GM18502 (cell line): ENCODE data around the gene ACRBP.

Experiments used
- ATAC-seq: cut with Tn5 transposase; IDR thresholded peaks from one replicate; pipeline ENCODE4 v1.9.1; 2021; ENCODE audit warnings: mild to moderate bottlenecking; ENCODE audit not compliant: unreplicated experiment, poor library complexity

ACRBP gene

GRCh38 chr12:6650832-6651231 is 3.6 kb upstream of the ACRBP start:
- no peak for ATAC-seq

DNA sequence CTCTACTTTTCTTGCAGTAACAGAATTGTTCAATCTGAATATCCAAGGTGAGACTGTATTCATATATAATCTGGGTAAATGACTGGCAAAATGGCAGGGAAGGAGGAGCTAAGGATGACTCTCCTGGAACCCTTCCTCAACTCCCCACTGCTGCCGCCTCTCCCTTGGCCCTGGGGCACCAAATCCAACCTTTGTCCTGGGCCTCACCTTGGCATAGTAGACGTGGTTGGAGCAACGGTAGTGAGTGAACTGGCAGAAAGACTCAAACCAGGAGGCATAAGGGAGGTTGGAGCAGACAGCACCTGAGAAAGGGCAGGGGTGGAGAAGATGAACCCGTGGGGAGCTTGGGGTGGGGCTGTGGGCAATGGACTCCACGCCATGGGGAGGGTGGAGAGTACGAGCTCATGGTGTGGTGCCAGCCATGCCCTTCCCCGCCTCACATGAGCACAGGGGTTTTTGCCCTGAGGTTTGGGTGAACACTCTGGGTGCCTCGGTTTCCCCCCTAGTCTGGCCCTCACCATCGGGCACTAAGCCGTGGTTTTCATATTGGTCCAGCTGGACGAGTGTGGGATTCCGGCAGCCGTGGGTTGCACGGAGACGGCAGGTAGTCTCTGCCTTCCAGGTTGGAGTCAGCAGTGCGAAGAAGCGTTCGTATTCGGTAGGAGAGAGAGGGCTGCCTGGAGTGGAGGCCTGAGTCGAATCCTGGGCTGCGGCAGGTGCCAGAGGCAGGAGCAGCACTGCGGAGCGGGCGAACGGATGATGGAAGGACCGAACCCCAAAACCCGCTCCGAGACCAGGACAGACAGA is 753 bp downstream of the ACRBP start:
- no peak for ATAC-seq

GRCh38 chr12:6644903-6645302 is 2.3 kb downstream of the ACRBP start:
- no peak for ATAC-seq

- no peak for ATAC-seq
Observed at GRCh38 chr12:6644257-6644596, 3.0 kb downstream of the ACRBP start.

DNA sequence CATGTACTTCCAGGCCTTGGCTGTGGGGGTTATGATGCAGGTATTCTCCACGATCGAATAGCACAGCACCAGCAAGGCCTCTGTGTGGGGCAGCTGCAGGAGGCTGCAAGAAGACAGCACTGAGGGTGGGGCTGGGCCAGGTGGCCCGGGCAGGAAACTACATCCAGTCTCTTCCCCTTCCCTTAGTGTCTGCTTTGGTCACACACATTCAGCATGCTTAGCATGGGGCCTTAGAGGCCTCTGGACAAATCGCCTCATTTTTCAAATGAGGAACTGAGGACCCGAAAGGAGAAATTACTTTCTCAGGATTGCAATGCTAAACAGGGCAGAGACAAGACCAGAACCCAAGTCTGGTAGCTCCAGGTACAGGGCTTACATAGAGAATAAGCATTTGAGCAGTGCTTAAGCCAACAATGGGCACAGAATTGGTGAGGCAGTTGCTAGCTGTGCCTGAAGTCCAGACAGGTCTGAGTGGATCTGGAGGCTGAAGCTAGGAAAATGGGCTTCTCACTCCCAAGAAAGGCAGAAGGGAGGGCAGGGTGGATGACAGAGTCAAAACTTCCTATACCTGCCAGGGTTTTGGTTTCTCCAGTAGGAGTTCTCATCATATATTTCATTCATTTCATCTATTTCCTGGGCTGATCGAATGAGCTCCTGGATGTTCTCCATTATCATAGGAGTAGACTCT is 3.5 kb downstream of the ACRBP start:
- ATAC-seq: no peak

- no peak for ATAC-seq
Observed at GRCh38 chr12:6641131-6641530, 6.1 kb downstream of the ACRBP start.

DNA sequence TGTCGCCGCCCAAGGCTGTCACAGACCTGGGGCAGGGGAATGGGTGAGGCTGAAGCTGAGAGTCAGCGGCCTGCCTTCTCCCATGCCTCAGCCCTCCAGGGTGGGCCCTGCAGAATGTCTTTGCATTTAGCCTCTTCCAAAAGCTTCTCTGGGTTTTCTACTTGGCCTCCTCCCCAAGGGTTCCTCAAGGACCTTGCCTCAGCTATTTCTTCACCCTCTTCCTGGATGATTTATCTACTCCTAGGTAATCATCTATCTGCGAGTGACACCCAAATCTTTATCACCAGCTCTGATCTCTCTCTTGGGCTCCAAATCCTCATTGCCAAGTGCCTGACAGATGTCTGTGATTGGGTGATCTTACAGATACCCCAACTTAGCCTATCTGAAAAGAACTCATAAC is 6.7 kb downstream of the ACRBP start:
- ATAC-seq: no peak

GRCh38 chr12:6639151-6639801 is 8.0 kb downstream of the ACRBP start:
- no peak for ATAC-seq

DNA sequence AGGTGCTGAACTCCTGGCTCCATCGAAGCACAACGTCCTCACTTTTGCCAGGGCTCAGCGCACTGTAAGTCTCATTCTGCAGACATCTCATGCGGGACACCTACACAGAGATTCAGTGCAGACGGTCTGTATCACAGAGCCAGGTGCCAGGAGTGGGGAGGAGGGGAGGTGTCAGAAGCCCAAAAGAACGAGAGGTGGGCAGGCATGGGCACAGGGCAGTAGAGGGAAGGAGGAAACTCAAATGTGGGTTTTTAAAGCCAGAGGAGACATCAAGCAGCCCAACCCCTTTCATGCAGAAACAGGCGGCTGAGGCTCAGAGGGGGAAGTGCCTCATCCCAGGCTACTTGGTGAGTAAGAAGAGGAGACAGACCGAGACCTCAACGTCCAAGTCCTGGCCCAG is 8.9 kb downstream of the ACRBP start:
- no peak for ATAC-seq

DNA sequence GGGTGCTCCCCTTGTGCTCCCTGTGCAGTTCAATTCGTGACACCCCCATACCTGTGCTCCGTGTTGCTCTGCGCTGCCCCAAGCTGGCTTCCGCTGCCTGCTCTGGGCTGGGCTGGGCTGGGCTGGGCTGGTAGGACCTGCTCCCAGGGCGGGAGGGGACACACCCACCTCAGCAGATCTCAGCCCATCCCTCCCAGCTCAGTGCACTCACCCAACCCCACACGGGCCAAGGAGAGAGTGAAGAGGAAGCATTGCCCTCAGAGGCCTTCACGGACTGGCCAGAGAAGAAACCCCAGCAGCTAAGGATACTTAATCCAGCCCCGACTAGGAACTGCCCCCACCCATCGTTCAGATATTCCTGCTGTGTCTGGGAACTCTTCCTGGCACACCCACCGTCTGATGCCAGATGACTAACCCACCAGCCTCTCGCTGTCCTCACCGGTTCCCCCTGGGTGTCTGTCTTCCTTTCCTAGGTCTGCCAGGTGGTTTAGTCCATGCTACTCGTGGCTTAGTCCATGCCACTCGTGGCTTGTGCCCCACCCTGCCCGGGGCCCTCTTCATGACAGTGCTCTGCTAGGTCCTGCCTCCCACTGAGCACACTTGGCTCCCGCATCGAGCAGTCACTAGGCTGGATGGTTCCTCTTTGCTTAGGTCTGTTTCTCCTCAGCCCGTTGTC is 11.2 kb downstream of the ACRBP start, which contains the start of gene LPAR5:
Gene LPAR5, minus strand, starts transcription at position 104 of the 676 bp plus-strand sequence. CDS start 14,711 bp downstream, outside the sequence.
- peak; percentile 41 for ATAC-seq

DNA sequence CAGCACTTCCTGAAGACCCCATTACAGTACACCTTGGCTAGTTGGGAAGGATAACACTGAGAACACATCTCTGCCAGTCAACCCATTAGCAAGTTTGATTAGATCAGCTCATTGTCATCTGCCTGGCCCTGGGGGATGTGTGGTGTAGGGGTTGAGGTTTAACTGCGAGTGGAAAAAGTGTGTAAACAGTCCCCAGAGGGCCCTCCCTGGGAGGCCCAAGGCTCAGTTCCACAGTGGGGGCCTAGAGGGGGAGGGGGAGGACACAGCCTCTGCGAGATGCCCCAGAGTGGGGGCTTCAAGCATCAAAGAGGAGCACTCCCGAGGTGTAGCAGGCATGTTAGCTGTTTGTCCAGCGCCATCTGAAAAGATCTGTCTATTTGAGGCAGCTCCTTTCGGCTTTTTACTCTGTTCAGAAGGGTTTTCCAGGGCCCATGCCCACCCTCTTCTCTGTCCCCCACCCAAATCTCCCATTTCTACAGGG is 11.8 kb downstream of the ACRBP start:
- ATAC-seq: peak; percentile 35

GRCh38 chr12:6632026-6632983 is 14.9 kb downstream of the ACRBP start:
- ATAC-seq: peak; percentile 56

DNA sequence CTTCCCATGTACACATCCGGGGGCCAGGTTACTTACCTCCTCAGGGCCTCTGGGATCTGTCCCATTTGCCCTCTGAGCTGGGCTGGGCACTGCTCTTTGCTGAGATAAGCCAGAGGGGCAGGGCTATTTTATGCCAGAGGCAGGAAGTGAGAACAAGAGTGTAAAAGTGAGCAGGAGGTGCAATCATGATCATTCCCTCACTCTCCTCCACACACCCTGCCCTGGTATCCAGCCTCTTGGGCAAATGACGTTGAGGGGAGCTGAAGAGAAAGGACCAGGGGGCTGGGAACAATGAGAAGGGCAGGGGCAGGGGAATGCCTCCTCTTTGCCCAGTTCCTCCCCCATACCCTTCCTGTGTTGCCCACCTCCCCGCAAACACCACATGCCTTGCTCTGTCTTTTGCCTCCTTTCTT is 15.7 kb downstream of the ACRBP start:
- no peak for ATAC-seq

GRCh38 chr12:6630736-6631135 is 16.5 kb downstream of the ACRBP start:
- ATAC-seq: no peak

DNA sequence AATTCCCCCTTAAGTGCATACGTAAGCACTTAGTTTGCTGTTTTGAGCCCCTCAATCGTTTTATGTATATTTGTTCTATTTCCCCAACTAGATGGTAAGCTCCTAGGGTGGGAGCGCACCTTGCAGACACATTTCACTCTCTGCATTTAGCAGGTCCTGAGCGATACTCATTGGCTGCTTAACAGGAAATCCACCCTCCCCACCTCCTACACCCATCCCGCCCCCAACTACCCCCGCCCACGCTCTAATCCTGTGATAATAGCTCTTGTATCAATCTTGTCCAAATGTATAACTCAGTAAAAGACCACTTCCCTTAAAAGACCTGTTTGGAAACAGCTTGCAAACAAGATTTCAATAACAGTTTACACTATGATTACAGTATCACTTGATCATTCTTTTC is 19.6 kb downstream of the ACRBP start:
- no peak for ATAC-seq

GRCh38 chr12:6626654-6627283 is 20.5 kb downstream of the ACRBP start:
- no peak for ATAC-seq

DNA sequence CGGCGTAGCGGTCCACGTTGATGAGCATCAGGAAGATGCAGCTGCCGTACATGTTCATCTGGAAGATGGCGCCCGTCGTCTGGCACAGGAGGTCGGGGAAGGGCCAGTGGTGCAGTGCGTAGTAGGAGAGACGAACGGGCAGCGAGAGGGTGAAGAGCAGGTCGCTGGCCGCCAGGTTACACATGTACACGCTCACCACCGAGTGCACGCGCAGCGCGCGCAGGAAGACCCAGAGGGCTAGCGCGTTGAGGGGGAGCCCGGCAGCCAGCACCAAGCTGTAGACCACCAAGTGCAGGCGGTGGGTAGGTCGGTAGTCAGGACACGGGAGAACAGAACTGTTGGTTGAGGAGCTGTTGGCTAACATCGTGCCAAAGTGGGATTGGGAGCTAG is 26.4 kb downstream of the ACRBP start:
- ATAC-seq: no peak

DNA sequence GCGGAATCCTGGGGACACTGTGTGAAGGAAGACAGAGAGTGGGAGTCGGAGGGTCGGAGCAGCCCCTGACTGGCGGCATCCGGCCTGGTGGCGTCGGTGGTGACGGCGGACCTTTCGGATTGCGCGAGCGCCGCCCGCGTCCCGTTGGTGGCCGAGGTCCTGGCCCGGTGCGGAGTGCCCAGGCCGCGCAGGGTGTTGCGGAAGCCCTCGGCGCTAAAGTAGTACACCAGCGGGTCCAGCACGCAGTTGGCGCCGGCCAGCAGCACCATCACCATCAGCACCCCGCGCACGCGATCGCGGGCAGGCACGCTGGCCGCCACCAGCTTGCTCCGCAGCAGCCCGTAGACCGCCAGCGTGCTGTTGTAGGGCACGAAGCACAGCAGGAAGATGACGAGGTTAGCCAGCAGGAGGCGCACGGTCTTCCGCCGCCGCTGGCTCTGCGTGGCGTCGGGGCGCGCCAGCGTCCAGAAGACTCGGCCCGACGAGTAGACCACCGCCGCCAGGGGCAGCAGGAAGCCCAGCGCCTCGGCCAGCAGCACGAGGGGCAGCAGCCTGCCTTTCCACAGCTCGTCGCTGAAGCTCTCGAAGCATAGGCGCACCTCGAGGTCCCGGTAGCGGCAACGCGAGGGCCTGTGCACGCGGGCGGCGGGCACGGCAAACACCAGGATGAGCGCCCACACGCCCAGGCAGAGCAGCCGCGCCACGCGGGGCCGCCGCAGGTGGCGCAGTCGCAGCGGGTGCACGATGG is 26.9 kb downstream of the ACRBP start:
- ATAC-seq: no peak
